NCI-H446 treated with DMSO at 0.1 percent for 48 hours (cell line): Measurements from ENCODE around the gene GPC6.

Experiments
- DNase-seq: peaks from one replicate; lab custom pipeline; 2025; lab: John Stamatoyannopoulos, UW

Gene GPC6

GRCh38 chr13:93740334-93740733 lies 513.7 kb downstream of the GPC6 start:
- DNase-seq, result no peak

GRCh38 chr13:93744033-93744432 lies 517.4 kb downstream of the GPC6 start:
- no peak for DNase-seq

- no peak for DNase-seq
These were observed 518.3 kb downstream of the GPC6 start for GRCh38 chr13:93744886-93745285.

GRCh38 chr13:93745884-93746283 lies 519.3 kb downstream of the GPC6 start:
- DNase-seq, result no peak

GRCh38 chr13:93746589-93746988 lies 520.0 kb downstream of the GPC6 start:
- DNase-seq, result no peak

- no peak for DNase-seq
These were observed 524.1 kb downstream of the GPC6 start for GRCh38 chr13:93750676-93751075.

GRCh38 chr13:93751117-93751516 lies 524.5 kb downstream of the GPC6 start:
- no peak for DNase-seq

- DNase-seq, result no peak
These were observed 525.9 kb downstream of the GPC6 start for GRCh38 chr13:93752541-93752940.

GRCh38 chr13:93753639-93754038 lies 527.0 kb downstream of the GPC6 start:
- no peak for DNase-seq

GRCh38 chr13:93755341-93755740 lies 528.7 kb downstream of the GPC6 start:
- no peak for DNase-seq

- DNase-seq, result no peak
These were observed 532.0 kb downstream of the GPC6 start for GRCh38 chr13:93758575-93758974.

- no peak for DNase-seq
These were observed 536.3 kb downstream of the GPC6 start for GRCh38 chr13:93762708-93763426.

- no peak for DNase-seq
These were observed 538.5 kb downstream of the GPC6 start for GRCh38 chr13:93765062-93765461.

- DNase-seq, result no peak
These were observed 539.2 kb downstream of the GPC6 start for GRCh38 chr13:93765811-93766210.

GRCh38 chr13:93766719-93767118 lies 540.1 kb downstream of the GPC6 start:
- DNase-seq, result no peak

- no peak for DNase-seq
These were observed 540.7 kb downstream of the GPC6 start for GRCh38 chr13:93767180-93767916.

GRCh38 chr13:93767917-93768409 lies 541.4 kb downstream of the GPC6 start:
- no peak for DNase-seq

GRCh38 chr13:93769101-93769500 lies 542.5 kb downstream of the GPC6 start:
- DNase-seq, result no peak

GRCh38 chr13:93769607-93770006 lies 543.0 kb downstream of the GPC6 start:
- no peak for DNase-seq

GRCh38 chr13:93771227-93771626 lies 544.6 kb downstream of the GPC6 start:
- DNase-seq, result no peak

- no peak for DNase-seq
These were observed 545.2 kb downstream of the GPC6 start for GRCh38 chr13:93771782-93772181.

GRCh38 chr13:93774506-93774905 lies 547.9 kb downstream of the GPC6 start:
- DNase-seq, result no peak

GRCh38 chr13:93775027-93775426 lies 548.4 kb downstream of the GPC6 start:
- no peak for DNase-seq
